Activated CD4-positive, alpha-beta T cell treated with anti-CD3 and anti-CD28 coated beads, Interleukin-2, amount 10 ng/mL, durations not matched to agents 24 days and 14 days (primary cell): ENCODE data around the gene KCND3. TPM values are rescaled to one million over a fixed set of nuclear protein-coding genes. Genes with fewer than 3 reads are reported as not detected.

Source experiments
- DNase-seq: peaks from one replicate; pipeline ENCODE4 v3.0.0; 2022
- H3K27ac Mint-ChIP-seq: one replicate; pipeline ENCODE4 v1.8.0; 2022; ENCODE audit warnings: mild to moderate bottlenecking, mixed read lengths
- H3K27me3 Mint-ChIP-seq: one replicate; pipeline ENCODE4 v1.8.0; 2022; ENCODE audit warnings: mixed read lengths
- H3K36me3 Mint-ChIP-seq: one replicate; pipeline ENCODE4 v1.8.0; 2022; ENCODE audit warnings: low read depth, mild to moderate bottlenecking, mixed read lengths
- H3K4me1 Mint-ChIP-seq: one replicate; pipeline ENCODE4 v1.8.0; 2021; ENCODE audit warnings: mixed read lengths
- H3K4me3 Mint-ChIP-seq: one replicate; pipeline ENCODE4 v1.8.0; 2022; ENCODE audit warnings: mild to moderate bottlenecking, moderate library complexity, mixed read lengths
- H3K9me3 Mint-ChIP-seq: one replicate; pipeline ENCODE4 v1.8.0; 2021; ENCODE audit warnings: mixed read lengths
- intact Hi-C: fragments of 100-400 bp; cut with micrococcal nuclease; formaldehyde crosslinking; loops from one replicate; pipeline ENCODE4 v1.15.1; 2023
- total RNA-seq: library from RNA; stranded (reverse); gene quantifications from 2 replicates; pipeline ENCODE4 v1.2.3, GENCODE V29; 2022

KCND3 gene
- total RNA-seq, 1 donor from 2014 or later = not detected

DNA sequence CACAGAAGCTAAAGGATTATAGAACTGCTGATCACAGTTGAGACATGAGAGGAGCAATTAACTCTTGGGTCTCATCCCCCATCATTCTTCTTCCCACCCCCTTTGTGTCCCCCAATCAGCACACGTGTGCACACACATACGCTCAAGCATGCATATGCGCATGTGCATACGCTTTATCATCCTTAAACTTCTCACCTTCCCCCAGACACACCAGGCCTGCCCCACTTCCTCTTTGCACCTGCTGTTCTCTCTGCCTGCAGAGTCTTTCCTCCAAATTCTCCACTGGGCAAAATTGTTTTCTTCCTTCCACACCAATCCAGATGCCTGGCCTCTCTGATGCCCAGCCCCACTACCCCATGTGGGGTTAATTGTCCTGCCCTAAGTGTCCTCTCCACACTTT is 13.0 kb upstream of the KCND3 start:
- Mint-ChIP-seq H3K4me1 (no peaks in the 10 kb centered on the region), H3K27ac (no peak overlapping the region), H3K36me3 (no peaks in the 10 kb centered on the region), H3K4me3 (no peak overlapping the region), H3K9me3 (no peaks in the 10 kb centered on the region), H3K27me3 (peaks cover 24% of the 10 kb centered on the region)
- intact Hi-C loops = no loop called here
- no peak for DNase-seq

DNA sequence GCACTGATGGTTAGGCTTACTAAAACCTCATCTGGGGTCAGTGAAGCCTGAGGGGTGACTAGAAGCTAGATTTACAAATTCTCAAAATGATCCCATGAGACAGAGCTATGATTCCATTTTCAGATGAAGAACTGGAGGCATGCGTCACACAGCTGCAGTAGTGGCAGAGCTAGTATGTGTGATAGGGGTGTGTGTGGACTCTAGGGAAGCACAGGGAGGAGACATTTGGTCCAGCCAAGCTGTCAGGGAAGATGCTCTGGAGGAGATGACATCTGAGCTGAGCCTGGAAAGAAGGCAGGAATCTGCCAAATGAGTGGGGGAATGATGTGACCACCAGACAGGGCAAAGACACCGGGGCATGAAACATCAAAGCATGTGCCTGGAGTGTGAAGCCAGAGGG is 12.0 kb upstream of the KCND3 start:
- no peak for DNase-seq
- Mint-ChIP-seq H3K4me1 (no peaks in the 10 kb centered on the region), H3K27me3 (peaks cover 29% of the 10 kb centered on the region), H3K27ac (no peak overlapping the region), H3K4me3 (no peak overlapping the region), H3K36me3 (no peaks in the 10 kb centered on the region), H3K9me3 (no peaks in the 10 kb centered on the region)
- intact Hi-C loops = no loop called here

DNA sequence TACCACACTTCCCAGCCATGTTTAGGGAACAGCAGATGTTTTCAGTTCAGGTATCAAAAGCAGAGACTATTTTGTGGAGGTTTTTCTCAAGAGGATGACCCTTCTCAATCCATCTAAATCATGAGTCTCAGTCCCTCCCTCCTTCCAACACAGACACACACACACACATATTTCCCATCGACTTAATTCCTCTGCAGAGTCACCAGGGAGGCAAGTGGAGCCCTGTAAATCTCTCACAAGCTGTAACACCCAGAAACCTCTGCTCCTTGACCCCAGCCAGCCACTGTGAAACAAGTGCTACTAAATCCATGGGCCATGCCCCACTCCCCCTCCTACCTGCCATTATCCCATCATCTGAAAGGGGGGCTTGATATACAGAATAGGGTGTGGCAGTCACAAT is 10.6 kb upstream of the KCND3 start:
- intact Hi-C loops = no loop called here
- H3K36me3 Mint-ChIP-seq = no peaks in the 10 kb centered on the region
- no peaks in the 10 kb centered on the region for H3K4me1 Mint-ChIP-seq
- H3K27ac Mint-ChIP-seq = no peak overlapping the region
- peaks cover 36% of the 10 kb centered on the region for H3K27me3 Mint-ChIP-seq
- no peak for DNase-seq
- H3K9me3 Mint-ChIP-seq = no peaks in the 10 kb centered on the region
- H3K4me3 Mint-ChIP-seq = no peak overlapping the region

- Mint-ChIP-seq H3K4me3 (no peak overlapping the region), H3K4me1 (no peaks in the 10 kb centered on the region), H3K36me3 (no peaks in the 10 kb centered on the region), H3K27ac (no peak overlapping the region), H3K9me3 (no peaks in the 10 kb centered on the region), H3K27me3 (peaks cover 47% of the 10 kb centered on the region)
- intact Hi-C loops = no loop called here
- no peak for DNase-seq
Measured at GRCh38 chr1:111998332-111998731, 8.9 kb upstream of the KCND3 start.

DNA sequence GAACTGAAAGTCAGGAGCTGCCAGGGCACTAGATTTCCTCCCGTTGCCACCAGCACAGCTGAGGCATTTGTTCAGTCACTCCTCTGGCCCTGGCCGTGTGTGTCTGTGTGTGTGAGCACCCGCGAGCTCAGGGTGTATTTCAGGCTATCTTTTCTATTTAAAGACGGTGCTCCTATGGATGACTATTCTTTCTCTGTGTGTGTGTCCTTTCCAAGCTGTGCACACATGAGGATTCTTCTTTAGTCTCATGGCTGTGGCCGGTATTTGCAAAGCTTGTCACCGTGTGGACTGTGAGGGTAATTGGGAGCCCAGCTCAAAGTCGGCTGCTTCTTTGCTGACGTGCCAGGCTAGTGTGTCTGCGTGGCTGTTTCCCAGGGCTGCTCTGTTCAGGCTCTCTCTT is 3.0 kb upstream of the KCND3 start:
- Mint-ChIP-seq H3K4me1 (peaks cover 7% of the 10 kb centered on the region), H3K4me3 (no peak overlapping the region), H3K36me3 (no peaks in the 10 kb centered on the region), H3K27me3 (peaks cover 70% of the 10 kb centered on the region), H3K9me3 (no peaks in the 10 kb centered on the region), H3K27ac (no peak overlapping the region)
- intact Hi-C loops = no loop called here
- no peak for DNase-seq

- Mint-ChIP-seq H3K36me3 (no peaks in the 10 kb centered on the region), H3K4me1 (peaks cover 7% of the 10 kb centered on the region), H3K27me3 (peaks cover 78% of the 10 kb centered on the region), H3K4me3 (peak overlapping the region; percentile 40), H3K9me3 (no peaks in the 10 kb centered on the region), H3K27ac (no peak overlapping the region)
- DNase-seq = no peak
- intact Hi-C loops = no loop called here
Measured at GRCh38 chr1:111990878-111991718, 1.6 kb upstream of the KCND3 start.

DNA sequence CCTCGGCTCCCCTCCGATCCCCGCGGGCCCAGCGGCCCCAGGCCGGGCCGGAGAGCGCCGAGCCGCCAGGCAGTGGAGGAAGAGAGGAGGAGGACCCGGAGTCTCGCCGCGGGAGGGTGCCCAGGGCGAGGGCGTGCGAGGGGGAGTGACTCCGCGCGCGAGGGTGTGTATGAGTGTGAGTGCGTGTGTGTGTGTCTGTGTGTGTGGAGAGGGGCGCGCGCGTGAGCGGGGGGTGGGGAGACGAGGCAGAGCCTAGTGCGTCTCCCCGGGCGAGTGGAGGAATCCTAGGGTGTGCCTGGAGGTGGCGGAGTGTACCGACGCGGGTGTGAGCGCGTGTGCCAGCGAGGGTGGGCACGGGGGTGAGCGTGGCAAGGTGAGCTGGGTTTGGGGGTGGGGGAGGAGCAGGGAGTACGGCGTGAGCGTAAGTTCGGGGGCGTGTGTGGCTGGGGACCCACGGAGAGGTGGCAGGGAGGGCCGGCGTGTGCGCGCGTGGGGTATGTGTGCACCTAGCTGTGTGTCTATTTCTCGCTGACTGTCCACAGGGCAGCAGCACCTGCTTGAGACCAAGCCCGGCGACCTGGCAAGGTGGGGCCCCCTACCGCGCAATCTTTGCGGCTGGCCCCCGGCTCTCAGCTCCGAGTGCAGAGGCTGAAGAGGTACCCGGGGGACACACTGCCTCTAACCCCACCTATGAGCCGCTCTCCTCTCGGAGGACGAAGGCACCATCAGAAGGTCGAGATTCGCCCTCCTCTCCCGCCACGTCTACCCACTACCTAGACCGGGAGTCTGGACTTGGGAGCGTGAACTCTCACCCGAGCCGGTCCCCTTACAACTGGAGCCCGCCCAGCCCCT is 784 bp upstream of the KCND3 start:
- intact Hi-C loops = no loop called here
- H3K4me3 Mint-ChIP-seq = peak overlapping the region; percentile 77
- no peak overlapping the region for H3K27ac Mint-ChIP-seq
- H3K27me3 Mint-ChIP-seq = peaks cover 73% of the 10 kb centered on the region
- H3K9me3 Mint-ChIP-seq = no peaks in the 10 kb centered on the region
- no peaks in the 10 kb centered on the region for H3K36me3 Mint-ChIP-seq
- H3K4me1 Mint-ChIP-seq = peaks cover 7% of the 10 kb centered on the region
- DNase-seq = no peak

GRCh38 chr1:111988743-111989453 is 570 bp downstream of the KCND3 start:
- H3K27ac Mint-ChIP-seq = no peak overlapping the region
- intact Hi-C loops = no loop called here
- H3K36me3 Mint-ChIP-seq = no peaks in the 10 kb centered on the region
- peak overlapping the region; percentile 47 for H3K4me3 Mint-ChIP-seq
- no peak for DNase-seq
- H3K27me3 Mint-ChIP-seq = peaks cover 68% of the 10 kb centered on the region
- peaks cover 7% of the 10 kb centered on the region for H3K4me1 Mint-ChIP-seq
- H3K9me3 Mint-ChIP-seq = no peaks in the 10 kb centered on the region

DNA sequence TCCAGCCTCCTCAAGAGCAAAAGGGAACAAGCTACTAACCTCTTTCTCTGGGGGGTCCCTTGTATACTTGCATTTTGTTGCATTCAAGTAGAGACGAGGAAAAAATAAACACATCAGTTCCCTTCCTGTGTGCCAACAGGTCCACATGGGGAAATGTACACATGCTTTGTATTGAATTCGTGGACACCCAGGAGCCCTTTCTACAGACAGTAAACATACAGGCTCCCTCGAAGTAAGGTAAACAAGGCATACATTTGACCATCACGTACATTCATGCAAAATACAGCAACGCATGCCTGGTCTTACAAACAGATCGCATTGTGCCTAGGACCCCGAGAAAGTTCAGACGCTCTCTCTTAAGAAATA is 1.1 kb downstream of the KCND3 start:
- no peaks in the 10 kb centered on the region for H3K9me3 Mint-ChIP-seq
- H3K36me3 Mint-ChIP-seq = no peaks in the 10 kb centered on the region
- peaks cover 7% of the 10 kb centered on the region for H3K4me1 Mint-ChIP-seq
- intact Hi-C loops = no loop called here
- DNase-seq = no peak
- H3K27ac Mint-ChIP-seq = no peak overlapping the region
- H3K27me3 Mint-ChIP-seq = peaks cover 66% of the 10 kb centered on the region
- H3K4me3 Mint-ChIP-seq = peak overlapping the region; percentile 47

DNA sequence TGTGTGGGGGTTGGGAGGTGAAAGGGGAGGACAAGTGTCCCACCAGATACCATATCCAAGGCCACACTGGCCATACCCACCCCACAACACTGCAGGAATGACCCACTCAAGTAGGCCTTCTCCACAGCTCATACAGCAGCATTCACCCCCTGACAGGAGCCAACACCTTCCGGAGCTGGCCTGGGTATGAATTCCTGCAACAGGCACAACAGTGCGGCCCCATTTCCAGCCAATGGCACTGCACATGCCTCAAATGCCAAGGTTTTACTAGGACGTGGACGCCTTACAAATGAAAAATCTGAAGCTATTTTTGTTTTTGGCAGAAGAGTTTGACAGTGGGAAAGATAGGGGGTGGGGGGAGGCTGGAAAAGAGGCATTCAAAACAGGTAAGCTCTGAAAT is 2.0 kb downstream of the KCND3 start:
- no peaks in the 10 kb centered on the region for H3K9me3 Mint-ChIP-seq
- peaks cover 58% of the 10 kb centered on the region for H3K27me3 Mint-ChIP-seq
- no peak overlapping the region for H3K27ac Mint-ChIP-seq
- H3K4me3 Mint-ChIP-seq = no peak overlapping the region
- intact Hi-C loops = no loop called here
- no peaks in the 10 kb centered on the region for H3K36me3 Mint-ChIP-seq
- H3K4me1 Mint-ChIP-seq = peaks cover 7% of the 10 kb centered on the region
- DNase-seq = no peak

- H3K27me3 Mint-ChIP-seq = peaks cover 28% of the 10 kb centered on the region
- H3K4me1 Mint-ChIP-seq = no peaks in the 10 kb centered on the region
- intact Hi-C loops = no loop called here
- H3K9me3 Mint-ChIP-seq = no peaks in the 10 kb centered on the region
- H3K36me3 Mint-ChIP-seq = no peaks in the 10 kb centered on the region
- DNase-seq = no peak
- no peak overlapping the region for H3K4me3 Mint-ChIP-seq
- H3K27ac Mint-ChIP-seq = no peak overlapping the region
Measured at GRCh38 chr1:111983500-111983899, 6.0 kb downstream of the KCND3 start.

- no peak for DNase-seq
- intact Hi-C loops = no loop called here
- H3K4me1 Mint-ChIP-seq = no peaks in the 10 kb centered on the region
- no peaks in the 10 kb centered on the region for H3K9me3 Mint-ChIP-seq
- no peak overlapping the region for H3K27ac Mint-ChIP-seq
- no peak overlapping the region for H3K4me3 Mint-ChIP-seq
- peaks cover 25% of the 10 kb centered on the region for H3K27me3 Mint-ChIP-seq
- H3K36me3 Mint-ChIP-seq = no peaks in the 10 kb centered on the region
Measured at GRCh38 chr1:111982428-111982827, 7.0 kb downstream of the KCND3 start.

- no peaks in the 10 kb centered on the region for H3K4me1 Mint-ChIP-seq
- H3K36me3 Mint-ChIP-seq = no peaks in the 10 kb centered on the region
- intact Hi-C loops = no loop called here
- H3K27ac Mint-ChIP-seq = no peak overlapping the region
- DNase-seq = no peak
- peaks cover 23% of the 10 kb centered on the region for H3K27me3 Mint-ChIP-seq
- H3K9me3 Mint-ChIP-seq = no peaks in the 10 kb centered on the region
- H3K4me3 Mint-ChIP-seq = no peak overlapping the region
Measured at GRCh38 chr1:111981871-111982270, 7.6 kb downstream of the KCND3 start.

DNA sequence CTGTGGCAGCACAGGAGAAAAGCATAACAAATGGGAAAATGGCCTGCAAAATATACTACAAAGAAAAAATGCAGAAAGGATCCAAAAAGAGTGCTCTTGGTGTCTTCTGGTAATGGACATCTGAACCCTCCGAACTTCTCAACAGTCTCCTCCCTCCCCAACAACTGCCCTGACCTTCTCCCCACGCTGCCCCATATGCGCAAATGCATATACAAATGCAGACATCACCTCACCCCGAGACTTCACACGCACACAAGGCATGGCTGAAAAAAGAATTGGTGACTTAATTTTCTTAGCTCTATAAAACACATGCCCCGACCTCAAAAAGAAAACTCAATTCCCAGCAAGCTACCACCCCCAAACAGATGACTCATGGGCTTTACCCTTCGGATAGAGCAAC is 8.4 kb downstream of the KCND3 start:
- Mint-ChIP-seq H3K36me3 (no peaks in the 10 kb centered on the region), H3K4me1 (no peaks in the 10 kb centered on the region), H3K27me3 (peaks cover 17% of the 10 kb centered on the region), H3K27ac (no peak overlapping the region), H3K4me3 (no peak overlapping the region), H3K9me3 (no peaks in the 10 kb centered on the region)
- no peak for DNase-seq
- intact Hi-C loops = no loop called here
